Lung (tissue), 12 donors: ENCODE measurements around the gene CYP3A7. TPM values are rescaled to one million over a fixed set of nuclear protein-coding genes. Genes with fewer than 3 reads are reported as not detected.
"Not testable (repeated sequence)": the region's sequence is repeated elsewhere in the genome, so short reads cannot be mapped to it uniquely, and the experiment has no call there.

Experiments
- ATAC-seq: fragments of 200-7000 bp; cut with Tn5 transposase; one replicate; pipeline ENCODE4 v1.9.1; 2020; ENCODE audit warnings: moderate number of reproducible peaks; ENCODE audit not compliant: insufficient read depth, low FRiP score
- DNase-seq, 3 donors: peaks; one replicate each; pipeline ENCODE4 v3.0.0-alpha.2; 2013 to 2017
- H3K27ac ChIP-seq, 2 donors: one replicate each; pipeline ENCODE4 v1.5.1; 2013; ENCODE audit warnings: mild to moderate bottlenecking in 2 of 2, moderate library complexity in 2 of 2, control low read depth in 1 of 2, inconsistent platforms in 1 of 2, low read depth in 1 of 2, low read length in 1 of 2
- H3K27me3 ChIP-seq, 3 donors: one replicate each; pipeline ENCODE4 v1.5.1; 2013; ENCODE audit warnings: low read length in 2 of 3; ENCODE audit not compliant: control insufficient read depth in 3 of 3, insufficient read depth in 3 of 3
- H3K36me3 ChIP-seq, 4 donors: one replicate each; pipeline ENCODE4 v1.5.1; 2013; ENCODE audit warnings: low read length in 4 of 4, mild to moderate bottlenecking in 1 of 4, moderate library complexity in 1 of 4; ENCODE audit not compliant: control insufficient read depth in 4 of 4, insufficient read depth in 4 of 4
- H3K4me1 ChIP-seq, 5 donors: one replicate each; pipeline ENCODE4 v1.5.1; 2013; ENCODE audit warnings: low read length in 5 of 5, mild to moderate bottlenecking in 2 of 5, moderate library complexity in 1 of 5; ENCODE audit not compliant: control insufficient read depth in 5 of 5, insufficient read depth in 5 of 5
- H3K4me3 ChIP-seq: one replicate; pipeline ENCODE4 v1.5.1; 2013; ENCODE audit warnings: mild to moderate bottlenecking, control low read depth, moderate library complexity
- H3K9ac ChIP-seq, 2 donors: one replicate each; pipeline ENCODE4 v1.5.1; 2013; ENCODE audit warnings: low read length in 2 of 2, control low read depth in 1 of 2; ENCODE audit not compliant: insufficient read depth in 1 of 2
- H3K9me3 ChIP-seq, 4 donors: one replicate each; pipeline ENCODE4 v1.5.1; 2013; ENCODE audit warnings: low read length in 3 of 4, mild to moderate bottlenecking in 1 of 4, moderate library complexity in 1 of 4; ENCODE audit not compliant: control insufficient read depth in 4 of 4, insufficient read depth in 3 of 4
- CTCF ChIP-seq: IDR thresholded peaks from 2 replicates; pipeline ENCODE4 v1.5.1; 2012; ENCODE audit warnings: mild to moderate bottlenecking; ENCODE audit errors: control extremely low read depth, extremely low read depth
- WGBS, 2 donors: extraction: QIAGEN DNeasy Blood & Tissue Kit; methylation state at CpG; one replicate each; pipeline ENCODE4 v1.1.7; 2013; 5-methylcytosine and 5-hydroxymethylcytosine counted together
- polyA plus RNA-seq, 2 donors: library from polyadenylated mRNA; stranded (reverse); fragments of 200-250 nt; gene quantifications; one replicate each; pipeline ENCODE4 v1.2.1, GENCODE V29; 2013
- total RNA-seq, 2 donors: library from RNA; depleted of rRNA in 1 of 2; stranded (reverse); fragments of >200 nt in 1 of 2; gene quantifications; one replicate each; pipeline ENCODE4 v1.2.1, GENCODE V29; 2014 to 2021
- donor health status: control.
- donor health status: control.
- donor health status: Bipolar disorder and iron deficiency.
- donor health status: healthy.
- donor health status: DM: yes; HTN: yes; CAD: no.

Gene CYP3A7
- total and polyA plus RNA-seq, 4 donors, result 0.19 to 0.71 (median 0.44) TPM

DNA sequence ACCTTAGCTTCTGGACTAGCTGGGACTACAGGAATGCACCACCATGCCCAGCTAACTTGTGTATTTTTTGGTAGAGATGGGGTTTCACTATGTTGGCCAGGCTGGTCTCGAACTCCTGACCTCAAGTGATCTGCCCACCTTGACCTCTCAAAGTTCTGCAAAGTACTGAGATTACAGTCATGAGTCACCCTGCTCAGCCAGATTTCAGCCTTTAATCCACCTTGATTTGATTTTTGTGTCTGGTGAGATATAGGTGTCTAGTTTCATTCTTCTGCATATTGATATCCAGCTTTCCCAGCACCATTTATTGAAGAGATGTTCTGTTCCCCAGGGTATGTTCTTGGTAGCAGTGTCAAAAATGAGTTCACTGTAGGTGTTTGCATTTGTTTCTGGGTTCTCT, 20.1 kb upstream of the CYP3A7 start:
- no peak for TF ChIP-seq CTCF
- 98 to 100% methylated on average over 1 of the region's 1 CpG for WGBS, 2 donors
- peaks cover 0 to 14% (median 5%) of the 10 kb centered on the region in 5 donors for H3K4me1 ChIP-seq
- no peak overlapping the region for H3K4me3 ChIP-seq
- no peaks in the 10 kb centered on the region for H3K36me3 ChIP-seq
- no peak overlapping the region for H3K27ac ChIP-seq
- no peak for ATAC-seq
- H3K27me3 ChIP-seq, result no peaks in the 10 kb centered on the region
- no peak overlapping the region for H3K9ac ChIP-seq
- H3K9me3 ChIP-seq, result no peaks in the 10 kb centered on the region
- no peak for DNase-seq

- TF ChIP-seq CTCF, result no peak
- ATAC-seq, result no peak
- WGBS, 2 donors, result 44 to 58% methylated on average over 3 of the region's 3 CpGs
Observed at GRCh38 chr7:99752356-99752755, 17.4 kb upstream of the CYP3A7 start.

DNA sequence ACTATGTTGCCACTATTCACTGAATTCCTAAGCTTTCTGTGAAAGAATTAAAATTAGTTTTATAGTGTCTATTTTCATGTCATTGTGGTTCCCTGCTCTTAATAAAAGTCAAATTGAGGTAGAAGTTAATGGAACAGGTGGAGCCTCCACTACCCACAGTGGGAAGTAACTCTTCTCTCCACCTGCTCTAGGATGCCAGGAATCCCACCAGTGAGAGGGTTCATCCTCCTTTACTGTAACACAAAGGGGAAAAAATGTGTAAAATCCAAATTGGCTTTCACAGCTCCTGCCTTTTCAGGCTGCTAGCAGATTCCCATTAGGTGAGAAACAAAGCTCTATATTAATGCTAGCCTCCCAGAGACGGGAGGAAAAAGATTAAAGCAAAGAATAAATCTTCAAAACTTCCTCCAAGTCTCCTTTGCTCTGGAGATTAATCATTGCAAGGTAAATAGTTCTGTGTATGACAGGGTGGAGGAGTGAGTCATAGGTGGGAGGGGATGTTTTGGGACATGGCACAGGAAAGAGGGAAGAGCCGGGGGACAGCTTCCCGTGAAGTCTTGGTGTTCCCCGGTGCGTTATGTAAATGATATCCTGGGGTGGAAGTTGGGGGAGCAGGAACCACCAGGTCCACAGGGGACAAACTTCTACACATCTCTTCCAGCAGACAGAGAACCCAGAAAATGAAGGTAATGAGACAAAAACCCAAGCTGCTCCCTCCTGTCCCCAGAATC, 16.5 kb upstream of the CYP3A7 start:
- WGBS, 2 donors, result 9 to 17% methylated on average over 5 of the region's 5 CpGs
- not testable (repeated sequence) for DNase-seq, H3K27ac ChIP-seq, H3K9me3 ChIP-seq, H3K4me3 ChIP-seq, H3K27me3 ChIP-seq, H3K36me3 ChIP-seq
- peak; percentile 71 for ATAC-seq
- H3K9ac ChIP-seq, result peak overlapping the region in 1 of 2 donors; percentile 39
- H3K4me1 ChIP-seq, result peaks cover 0 to 14% (median 5%) of the 10 kb centered on the region in 5 donors

More at GRCh38 chr7:99752356-99752755, 17.4 kb upstream of the CYP3A7 start:
- no peaks in the 10 kb centered on the region for H3K36me3 ChIP-seq
- no peak overlapping the region for H3K27ac ChIP-seq
- peak; percentile 70 to 90 (median 81) for DNase-seq
- no peaks in the 10 kb centered on the region for H3K27me3 ChIP-seq
- no peaks in the 10 kb centered on the region for H3K9me3 ChIP-seq
- H3K4me1 ChIP-seq, result peaks cover 0 to 14% (median 5%) of the 10 kb centered on the region in 5 donors
- H3K9ac ChIP-seq, result peak overlapping the region in 1 of 2 donors; percentile 39
- H3K4me3 ChIP-seq, result no peak overlapping the region

DNA sequence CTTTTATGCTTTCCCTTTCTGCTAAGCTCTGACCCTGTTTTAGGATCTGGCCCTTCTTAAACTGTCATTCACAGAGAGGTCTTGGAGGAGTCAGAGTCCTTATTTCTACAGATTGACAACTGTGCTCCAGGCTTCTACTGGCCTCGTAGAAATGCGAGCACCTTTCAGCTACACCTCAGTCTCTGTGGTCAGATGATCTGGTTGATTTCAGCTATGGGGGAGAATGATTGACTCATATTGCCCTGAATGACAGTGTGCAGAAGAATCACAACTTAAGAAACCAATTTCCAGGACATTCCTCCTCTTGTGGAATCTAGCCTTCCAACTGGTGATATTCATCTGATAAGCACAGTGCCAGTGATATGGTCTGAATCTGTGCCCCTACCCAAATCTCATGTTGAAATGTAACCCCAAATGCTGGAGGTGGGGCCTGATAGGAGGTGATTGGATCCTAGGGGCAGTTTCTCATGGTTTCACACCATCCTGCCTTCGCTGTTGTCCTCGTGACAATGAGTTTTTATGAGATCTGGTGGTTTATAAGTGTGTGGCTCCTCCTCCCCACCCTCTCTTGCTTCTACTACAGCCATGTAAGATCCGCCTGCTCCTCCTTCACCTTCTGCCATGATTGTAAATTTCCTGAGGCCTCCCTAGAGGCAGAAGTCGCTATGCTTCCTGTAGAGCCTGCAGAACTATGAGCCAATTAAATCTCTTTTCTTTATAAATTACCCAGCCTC, 14.0 kb upstream of the CYP3A7 start:
- 95% methylated on average over 6 of the region's 6 CpGs for WGBS, 2 donors
- H3K36me3 ChIP-seq, result no peaks in the 10 kb centered on the region
- no peak overlapping the region for H3K27ac ChIP-seq
- no peak overlapping the region for H3K4me3 ChIP-seq
- ATAC-seq, result no peak
- no peak overlapping the region for H3K9ac ChIP-seq
- no peak for DNase-seq
- no peaks in the 10 kb centered on the region for H3K9me3 ChIP-seq
- peaks cover 0 to 14% (median 5%) of the 10 kb centered on the region in 5 donors for H3K4me1 ChIP-seq
- no peak for TF ChIP-seq CTCF
- H3K27me3 ChIP-seq, result no peaks in the 10 kb centered on the region

DNA sequence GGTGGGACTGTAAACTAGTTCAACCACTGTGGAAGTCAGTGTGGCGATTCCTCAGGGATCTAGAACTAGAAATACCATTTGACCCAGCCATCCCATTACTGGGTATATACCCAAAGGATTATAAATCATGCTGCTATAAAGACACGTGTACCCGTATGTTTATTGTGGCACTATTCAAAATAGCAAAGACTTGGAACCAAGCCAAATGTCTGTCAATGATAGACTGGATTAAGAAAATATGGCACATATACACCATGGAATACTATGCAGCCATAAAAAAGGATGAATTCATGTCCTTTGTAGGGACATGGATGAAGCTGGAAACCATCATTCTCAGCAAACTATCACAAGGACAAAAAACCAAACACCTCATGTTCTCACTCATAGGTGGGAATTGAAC, 11.9 kb upstream of the CYP3A7 start:
- not testable (repeated sequence) for DNase-seq, H3K36me3 ChIP-seq, ATAC-seq, H3K27me3 ChIP-seq, H3K4me1 ChIP-seq, H3K9me3 ChIP-seq, H3K9ac ChIP-seq, H3K27ac ChIP-seq, H3K4me3 ChIP-seq
- 76 to 77% methylated on average over 2 of the region's 3 CpGs for WGBS, 2 donors

- not testable (repeated sequence) for ATAC-seq, H3K36me3 ChIP-seq, H3K9ac ChIP-seq, H3K9me3 ChIP-seq, H3K4me1 ChIP-seq, H3K27me3 ChIP-seq, DNase-seq, H3K27ac ChIP-seq, H3K4me3 ChIP-seq
- WGBS, 2 donors, result 57 to 82% methylated on average over 3 of the region's 3 CpGs
Observed at GRCh38 chr7:99745395-99745794, 10.4 kb upstream of the CYP3A7 start.
